ENCODE measurements around the gene MVD.

GRCh38 chr16:88655053-88655732 is 7.7 kb downstream of the MVD start:
- no peak for TF ChIP-seq CTCF (IDR thresholded peaks at IDR 0.05)
- no peak for TF ChIP-seq ZFX (IDR thresholded peaks at IDR 0.05; ENCODE audit: borderline replicate concordance)
